Inferior parietal cortex (tissue), 1 donor: ENCODE results near the gene NCMAP.

ENCODE experiments used
- DNase-seq: peaks from one replicate; pipeline ENCODE4 v3.0.0-alpha.2; 2016; ENCODE audit errors: extremely low spot score

The NCMAP gene

DNA sequence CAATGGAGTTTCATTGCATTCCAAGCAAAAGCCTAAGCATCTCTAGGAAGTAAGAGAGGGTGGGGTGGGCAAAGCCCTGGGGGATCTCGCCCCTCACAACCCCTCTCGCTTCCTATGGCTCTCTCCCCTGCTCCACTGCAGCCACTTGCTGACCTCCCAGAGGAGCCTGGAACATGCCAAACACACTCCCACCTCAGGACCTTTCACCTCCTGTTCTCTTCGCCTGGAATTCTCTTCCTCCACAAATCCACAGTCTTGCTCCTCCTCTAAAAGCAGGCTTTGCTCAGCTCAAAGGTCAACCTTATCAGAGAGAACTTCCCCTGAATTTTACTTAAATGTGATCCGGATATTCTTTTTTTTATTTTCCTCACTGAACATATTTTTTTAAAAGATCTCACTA lies 66.3 kb downstream of the NCMAP start:
- no peak for DNase-seq

DNA sequence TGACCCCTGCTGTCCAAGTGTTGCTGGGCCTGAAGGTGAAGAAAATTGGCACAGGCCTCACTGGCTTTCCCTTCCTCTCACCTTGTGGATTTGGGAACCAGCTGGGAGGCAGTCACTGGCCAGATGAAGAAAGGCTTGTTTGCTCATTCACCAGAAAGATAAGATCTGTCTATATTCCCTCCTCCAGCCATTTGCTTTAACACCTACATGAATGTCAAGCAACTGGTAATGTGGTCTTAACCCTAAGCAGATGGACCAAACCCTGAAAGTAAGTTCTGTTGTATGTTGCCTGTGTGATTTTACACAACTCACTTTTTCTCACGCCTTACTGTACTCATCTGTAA lies 76.9 kb downstream of the NCMAP start:
- DNase-seq, result no peak

DNA sequence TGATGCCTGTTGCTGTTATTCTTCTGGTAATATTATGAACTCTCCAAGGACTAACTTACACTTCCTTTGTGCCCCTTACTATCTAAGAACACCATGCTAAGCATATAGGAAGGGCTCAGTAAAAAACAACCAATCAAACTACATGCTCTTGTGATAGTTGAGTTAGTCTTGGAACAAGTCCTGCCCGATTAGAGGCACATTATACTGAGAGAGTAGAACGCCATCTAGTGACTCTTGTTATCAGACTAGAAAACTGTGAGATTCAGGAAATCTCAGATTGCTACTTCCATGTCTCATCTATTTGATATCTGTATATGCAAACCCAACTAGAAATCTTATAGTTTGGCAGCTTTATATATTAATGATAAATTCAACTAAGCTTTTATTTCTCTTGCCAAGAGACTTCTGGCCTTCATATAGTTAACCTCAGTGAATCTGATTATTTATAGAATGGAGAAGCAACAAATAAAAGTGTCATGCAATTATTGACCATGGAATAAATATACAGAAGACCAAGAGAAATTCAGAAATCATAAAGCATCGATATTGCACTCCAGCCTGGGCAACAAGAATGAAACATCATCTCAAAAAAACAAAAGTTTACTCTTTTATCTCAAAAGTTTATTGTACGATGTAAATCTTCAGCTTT lies 79.4 kb downstream of the NCMAP start:
- DNase-seq, result peak; percentile 88

DNA sequence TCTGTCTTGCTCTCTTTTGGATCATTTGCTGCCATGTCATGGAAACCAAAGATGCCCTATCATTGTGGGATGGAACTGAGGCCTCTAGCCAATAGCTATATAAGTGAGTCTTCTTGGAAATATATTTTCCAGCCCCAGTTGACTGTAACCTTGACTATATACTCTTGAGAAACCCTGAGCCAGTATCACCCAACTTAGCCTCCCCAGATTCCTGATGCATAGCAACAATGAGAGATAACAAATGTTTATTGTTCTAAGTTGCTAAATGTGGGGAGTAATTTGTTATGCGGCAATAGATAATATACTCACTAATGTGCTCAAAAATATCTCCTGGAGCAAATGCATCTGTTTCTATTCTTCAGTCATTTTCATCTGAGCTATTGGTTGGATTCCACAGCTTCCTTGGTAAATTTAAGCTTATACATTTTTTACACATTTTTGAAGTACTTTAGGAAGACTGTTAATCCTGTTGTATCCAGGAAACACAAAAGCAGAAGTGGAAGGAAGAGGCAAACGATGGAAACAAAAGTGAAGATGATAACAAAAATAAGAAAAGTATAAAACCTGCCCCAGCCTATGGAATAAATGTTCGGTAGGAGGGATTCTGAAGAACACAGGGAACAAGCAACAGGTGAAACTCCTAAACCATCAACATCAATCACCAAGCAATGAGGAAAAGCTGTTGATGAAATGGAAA lies 80.9 kb downstream of the NCMAP start:
- DNase-seq, result no peak

DNA sequence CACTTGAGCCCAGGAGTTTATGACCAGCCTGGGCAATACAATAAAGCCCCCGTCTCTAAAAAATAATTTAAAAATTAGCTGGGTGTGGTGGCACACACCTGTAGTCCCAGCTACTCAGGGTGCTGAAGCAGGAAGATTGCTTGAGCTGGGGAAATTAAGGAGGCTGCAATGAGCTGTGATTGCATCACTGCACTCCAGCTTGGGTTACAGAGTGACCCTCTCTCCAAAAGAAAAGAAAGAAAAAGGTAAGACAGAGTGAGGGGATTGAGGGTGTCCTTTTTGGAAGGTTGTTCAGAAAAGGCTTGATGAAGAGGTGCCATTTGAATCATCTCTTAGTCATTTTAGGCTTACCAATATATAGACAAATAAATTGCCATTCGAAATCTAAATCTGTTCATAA lies 83.2 kb downstream of the NCMAP start:
- DNase-seq, result no peak

DNA sequence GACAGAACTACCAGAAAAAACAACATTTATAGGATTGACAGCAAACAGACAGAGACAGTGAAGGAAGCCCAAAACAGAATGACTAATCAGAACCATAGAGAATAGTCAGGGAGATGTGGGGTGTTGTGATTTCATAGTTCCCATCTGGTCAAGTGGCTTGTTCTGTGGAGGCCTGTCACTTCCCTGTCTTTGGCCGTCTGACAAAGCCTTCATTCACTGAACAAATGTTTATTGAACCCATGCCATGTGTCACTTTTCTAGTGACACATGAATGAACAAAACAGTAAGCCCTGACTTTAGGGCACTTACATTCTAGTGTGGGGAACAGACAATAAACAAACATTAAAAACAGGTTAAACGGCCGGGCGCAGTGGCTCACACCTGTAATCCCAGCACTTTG lies 84.0 kb downstream of the NCMAP start:
- peak; percentile 32 for DNase-seq

DNA sequence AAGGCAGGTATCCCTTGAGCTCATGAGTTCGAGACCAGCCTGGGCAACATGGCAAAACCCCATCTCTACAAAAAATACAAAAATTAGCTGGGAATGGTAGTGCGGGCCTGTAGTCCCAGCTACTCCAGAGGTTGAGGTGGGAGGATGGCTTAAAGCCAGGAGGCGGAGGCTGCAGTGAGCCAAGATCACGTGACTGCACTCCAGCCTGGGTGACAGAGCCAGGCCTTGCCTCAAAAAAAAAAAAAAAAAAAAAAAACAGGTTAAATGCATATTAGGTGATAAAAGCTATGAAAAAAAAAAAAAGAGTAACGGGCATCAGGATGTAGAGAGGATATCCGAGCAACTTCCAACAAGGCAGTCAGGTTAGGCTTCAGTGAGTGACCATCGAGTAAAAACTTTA lies 84.4 kb downstream of the NCMAP start:
- no peak for DNase-seq

DNA sequence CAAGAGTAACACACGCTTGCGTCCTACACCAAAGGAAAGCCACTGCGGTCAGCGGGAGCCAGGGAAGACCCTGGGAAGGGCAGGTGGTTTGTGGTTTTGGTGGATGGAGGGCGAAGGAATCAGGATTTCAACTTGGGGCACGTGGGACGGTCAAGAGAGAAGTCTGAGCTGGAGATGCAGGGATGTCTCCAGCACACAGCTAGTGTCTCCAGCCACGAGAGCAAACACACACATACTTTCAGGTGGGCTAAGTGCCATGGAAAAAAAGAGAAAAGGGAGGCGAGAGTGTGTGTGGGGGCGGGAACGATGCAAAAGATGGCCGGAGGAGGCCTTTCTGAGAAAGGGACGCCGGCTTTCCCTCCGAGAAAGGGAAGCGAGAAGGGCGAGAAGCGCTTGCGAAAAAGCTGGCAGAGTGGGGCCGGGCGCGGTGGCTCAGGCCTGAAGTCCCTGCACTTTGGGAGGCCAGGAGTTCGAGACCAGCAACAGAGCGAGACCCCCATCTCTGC lies 85.8 kb downstream of the NCMAP start:
- peak; percentile 15 for DNase-seq

DNA sequence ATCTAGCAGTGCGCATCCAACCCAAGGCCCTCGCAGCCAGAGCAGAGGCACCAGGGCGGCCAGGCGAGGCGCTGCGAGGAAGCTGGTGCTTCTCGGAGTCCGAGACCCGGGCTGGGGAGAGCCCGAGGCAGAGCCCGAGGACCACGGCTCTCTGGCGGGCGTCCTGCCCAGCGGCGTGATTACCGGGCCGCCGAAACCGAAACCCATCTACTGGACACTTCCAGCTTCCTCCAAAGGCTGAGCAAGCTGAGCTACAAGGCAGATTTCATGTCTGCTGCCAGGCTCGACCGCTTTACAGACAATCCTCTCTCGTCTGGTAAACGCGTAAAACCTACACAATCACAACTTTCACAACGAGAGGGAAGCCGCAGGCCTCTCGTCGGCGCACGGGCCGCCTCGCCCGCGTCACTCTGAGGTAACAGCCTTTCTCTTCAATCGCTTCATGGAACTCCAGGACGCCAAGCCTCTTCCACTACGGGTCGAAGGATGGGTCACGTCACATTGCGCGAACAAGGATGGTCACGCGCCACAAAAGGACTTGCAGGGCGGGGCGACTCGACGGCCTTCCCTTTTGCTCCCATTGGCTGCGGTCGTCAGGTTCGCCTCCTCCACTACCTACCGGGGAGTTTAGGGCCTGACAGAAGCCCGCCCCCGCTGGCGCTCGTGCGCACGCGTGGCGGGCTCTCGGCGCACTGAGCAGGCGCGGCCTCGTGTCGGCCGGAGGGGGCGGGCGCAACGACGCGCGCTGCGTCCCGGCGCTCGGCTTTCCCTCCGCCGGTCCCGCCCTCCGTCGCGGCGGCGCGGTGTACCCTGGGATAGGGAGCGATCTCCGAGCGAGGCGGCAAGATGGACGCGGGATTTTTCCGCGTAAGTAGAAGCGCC lies 86.8 kb downstream of the NCMAP start, which contains the start of gene SRRM1:
TSS of gene SRRM1 (plus strand) at position 822 of the 882 bp plus-strand sequence. CDS start at position 847, 25 bp downstream.
- DNase-seq, result peak; percentile 99

DNA sequence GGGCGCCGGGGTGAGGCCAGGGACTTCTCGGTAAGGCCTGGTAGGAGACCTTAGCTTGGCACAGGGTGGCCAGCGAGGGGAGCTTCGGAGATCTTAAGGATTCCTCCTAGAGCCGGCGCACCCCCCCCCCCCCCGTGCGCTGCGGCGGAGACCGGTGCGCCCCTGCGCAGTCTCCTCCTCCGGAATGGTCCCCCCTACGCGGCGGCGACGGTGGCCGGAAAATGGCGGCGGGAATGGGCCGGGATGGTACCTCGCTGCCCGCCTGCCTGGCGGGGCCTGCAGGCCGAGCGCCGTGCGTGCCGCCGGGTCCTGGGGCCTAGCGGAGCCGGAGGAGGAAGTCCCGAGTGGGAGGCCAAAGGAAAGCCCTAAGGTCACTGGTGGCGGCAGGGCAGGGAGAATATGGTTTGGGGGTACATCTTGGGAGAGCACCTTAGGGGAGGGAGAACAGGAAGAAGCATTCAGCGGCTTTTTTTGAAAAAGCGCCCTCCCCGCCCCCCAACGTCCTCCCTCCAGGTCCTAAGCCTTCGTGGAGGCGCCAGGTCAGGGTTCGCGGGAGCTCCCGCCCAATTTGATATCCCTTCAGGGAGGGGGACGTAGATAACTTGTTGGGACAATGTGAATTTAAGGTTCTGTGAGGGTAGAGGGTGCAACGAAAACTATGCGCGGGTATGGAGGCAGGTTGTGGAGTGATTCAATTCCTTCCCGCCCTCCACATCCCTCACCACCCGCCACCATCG lies 87.6 kb downstream of the NCMAP start:
- no peak for DNase-seq

DNA sequence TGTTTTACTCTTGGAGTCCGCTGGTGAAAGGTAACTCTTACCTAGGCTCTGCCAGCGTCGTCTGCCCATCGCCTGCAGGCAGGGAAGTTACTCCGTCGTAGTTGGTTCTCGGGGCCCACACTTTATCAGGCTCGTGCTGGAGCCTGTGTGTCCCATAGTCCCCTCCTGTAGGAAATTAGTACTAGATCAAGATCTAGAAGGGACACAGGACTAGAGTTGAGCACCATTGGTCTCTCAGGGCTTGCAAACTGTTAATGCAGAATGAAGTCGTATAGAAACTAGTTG lies 88.2 kb downstream of the NCMAP start:
- no peak for DNase-seq

DNA sequence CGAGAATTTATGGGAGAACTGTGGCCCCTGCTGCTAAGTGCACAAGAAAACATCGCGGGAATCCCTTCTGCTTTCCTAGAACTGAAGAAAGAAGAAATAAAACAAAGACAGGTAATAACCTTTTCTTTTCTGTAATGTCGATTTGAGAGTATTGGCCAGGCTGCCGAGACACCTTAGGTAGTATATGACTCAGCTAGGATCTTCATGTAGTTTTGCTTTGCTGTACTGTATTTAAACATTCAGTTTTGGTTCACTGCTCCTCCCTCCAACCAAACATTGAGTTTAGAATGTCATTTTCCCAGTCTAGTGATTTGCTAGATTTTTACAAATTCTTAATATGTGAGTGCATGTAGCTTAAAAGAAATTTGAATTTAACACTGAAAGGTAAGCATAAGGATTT lies 93.0 kb downstream of the NCMAP start:
- DNase-seq, result no peak

DNA sequence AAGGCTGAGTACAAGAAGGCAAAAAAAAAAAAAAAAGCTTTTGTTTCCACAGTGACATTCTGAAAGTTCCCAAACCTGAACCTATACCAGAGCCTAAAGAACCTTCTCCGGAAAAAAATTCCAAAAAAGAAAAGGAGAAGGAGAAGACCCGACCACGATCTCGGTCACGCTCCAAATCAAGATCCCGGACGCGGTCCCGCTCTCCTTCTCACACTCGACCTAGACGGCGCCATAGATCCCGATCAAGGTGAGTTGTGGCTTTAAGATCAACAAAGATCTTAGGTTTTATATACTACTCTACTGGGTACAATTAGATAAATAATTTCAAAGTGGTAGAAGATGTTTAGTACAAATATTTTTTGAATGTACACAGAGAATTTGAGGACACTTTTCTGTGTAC lies 96.5 kb downstream of the NCMAP start:
- no peak for DNase-seq

DNA sequence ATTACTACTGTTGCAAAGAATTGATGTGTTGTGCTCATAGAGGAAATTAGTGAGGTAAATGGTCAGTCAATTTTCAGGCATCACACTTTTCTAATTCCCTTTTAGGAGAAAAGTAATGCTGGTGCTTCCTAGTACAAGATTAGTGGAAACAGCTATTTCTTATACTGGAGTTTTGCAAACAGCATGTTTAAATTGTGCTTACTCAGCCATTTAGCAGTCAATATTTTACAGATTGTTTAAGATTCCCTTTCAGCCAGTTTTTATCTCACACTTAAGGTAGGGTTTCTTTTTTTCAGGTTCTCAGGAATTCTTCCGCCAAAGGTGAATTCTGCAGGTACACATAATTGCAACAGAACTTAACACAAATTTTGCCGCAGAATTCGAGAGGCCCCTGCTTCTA lies 98.1 kb downstream of the NCMAP start:
- DNase-seq, result no peak

DNA sequence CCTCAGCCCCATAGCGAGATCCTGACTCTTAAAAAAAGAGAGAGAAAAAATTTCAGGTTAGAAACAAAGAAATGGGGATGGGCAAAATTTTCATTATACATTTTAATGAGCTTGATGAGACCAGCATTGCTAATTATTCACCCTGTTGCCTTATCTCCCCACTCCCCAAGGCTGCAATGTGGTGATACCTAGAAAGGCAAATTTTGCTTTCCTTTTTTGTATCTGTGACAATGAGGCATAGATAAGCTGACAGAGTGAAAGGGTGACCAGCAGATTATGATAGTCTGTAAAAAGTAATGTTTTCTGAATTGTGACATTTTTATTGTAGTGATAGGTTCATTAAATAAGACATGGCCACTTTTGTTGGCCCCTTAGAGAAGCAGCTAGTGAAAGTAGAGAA lies 100.2 kb downstream of the NCMAP start:
- no peak for DNase-seq

DNA sequence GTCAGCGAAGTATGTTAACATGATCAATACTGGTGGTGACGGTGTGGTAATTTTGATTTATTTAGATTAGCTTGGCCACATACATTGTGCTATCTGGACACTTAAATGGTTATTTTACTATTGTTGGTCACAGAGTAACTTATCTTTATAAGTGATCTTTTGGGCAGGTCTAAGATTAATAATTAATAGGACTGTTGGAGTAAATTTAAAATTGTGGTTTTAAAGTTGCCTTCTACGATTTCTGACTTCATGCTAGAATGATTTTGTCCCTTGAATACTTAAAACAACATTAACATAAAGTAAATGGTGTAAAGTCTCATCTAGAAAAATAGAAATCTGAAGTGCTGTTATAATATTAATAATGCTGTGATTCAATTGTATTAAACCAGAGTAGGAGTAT lies 101.9 kb downstream of the NCMAP start:
- DNase-seq, result no peak
